ENCODE measurements around the gene USP36.

The USP36 gene

GRCh38 chr17:78862073-78863023, 21.7 kb upstream of the USP36 start:
- TF ChIP-seq CTCF (IDR thresholded peaks at IDR 0.05; ENCODE audit: control extremely low read depth, extremely low read depth, low read depth, missing control alignments) = no peak
- DNase-seq (ENCODE audit: extremely low spot score) = no peak
- ChIA-PET POLR2A (no interaction called here), CTCF (interaction anchor here (1.2 to 5.2 kb wide), 3 partner anchors 8 to 109 kb away, joined by 3 to 49 read pairs (median 11); no protein-coding TSS in a partner anchor)

GRCh38 chr17:78861229-78861628, 20.6 kb upstream of the USP36 start:
- CTCF ChIA-PET = interaction anchor here (1.4 to 1.8 kb wide), 2 partner anchors 19 to 110 kb away, joined by 4 to 6 read pairs; no protein-coding TSS in a partner anchor

GRCh38 chr17:78859051-78859450, 18.4 kb upstream of the USP36 start:
- POLR2A ChIA-PET = no interaction called here
- no peak for DNase-seq (ENCODE audit: extremely low spot score)
- CTCF ChIA-PET = interaction anchor here (0.8 kb wide), 1 partner anchor 11 kb away, joined by 3 read pairs; no protein-coding TSS in a partner anchor
- TF ChIP-seq CTCF (IDR thresholded peaks at IDR 0.05; ENCODE audit: control extremely low read depth, extremely low read depth, low read depth, missing control alignments) = no peak

More at GRCh38 chr17:78861229-78861628, 20.6 kb upstream of the USP36 start:
- no peak for DNase-seq (ENCODE audit: extremely low spot score)
- TF ChIP-seq CTCF (IDR thresholded peaks at IDR 0.05; ENCODE audit: control extremely low read depth, extremely low read depth, low read depth, missing control alignments) = no peak
- POLR2A ChIA-PET = no interaction called here

GRCh38 chr17:78857266-78857665, 16.7 kb upstream of the USP36 start:
- ChIA-PET POLR2A (no interaction called here), CTCF (interaction anchor here (2.8 kb wide), 1 partner anchor 9 kb away, joined by 11 read pairs; no protein-coding TSS in a partner anchor)
- no peak for TF ChIP-seq CTCF (IDR thresholded peaks at IDR 0.05; ENCODE audit: control extremely low read depth, extremely low read depth, low read depth, missing control alignments)
- DNase-seq (ENCODE audit: extremely low spot score) = no peak

GRCh38 chr17:78855561-78856165, 15.0 kb upstream of the USP36 start:
- DNase-seq (ENCODE audit: extremely low spot score) = no peak
- ChIA-PET CTCF (interaction anchor here (0.9 to 2.8 kb wide), 3 partner anchors 8 to 13 kb away, joined by 3 to 11 read pairs (median 11); no protein-coding TSS in a partner anchor), POLR2A (no interaction called here)
- TF ChIP-seq CTCF (IDR thresholded peaks at IDR 0.05; ENCODE audit: control extremely low read depth, extremely low read depth, low read depth, missing control alignments) = no peak

GRCh38 chr17:78854508-78854907, 13.9 kb upstream of the USP36 start:
- ChIA-PET CTCF (interaction anchor here (0.9 to 2.8 kb wide), 5 partner anchors 9 to 356 kb away, joined by 3 to 11 read pairs (median 11); no protein-coding TSS in a partner anchor), POLR2A (interaction anchor here (0.6 kb wide), 1 partner anchor 325 kb away, joined by 4 read pairs; no protein-coding TSS in a partner anchor)
- no peak for TF ChIP-seq CTCF (IDR thresholded peaks at IDR 0.05; ENCODE audit: control extremely low read depth, extremely low read depth, low read depth, missing control alignments)
- no peak for DNase-seq (ENCODE audit: extremely low spot score)

Measured in GM10248 (cell line).